Skin of body (tissue), 2 donors: ENCODE results near the gene SAMD10. TPM values are rescaled to one million over a fixed set of nuclear protein-coding genes. Genes with fewer than 3 reads are reported as not detected.

Experiments used
- small RNA-seq: library from RNA; depleted of rRNA; stranded (forward); fragments of <200 nt; gene quantifications from one replicate; pipeline ENCODE3, GENCODE V24; 2014; ENCODE audit warnings: low replicate concordance
- total RNA-seq: library from RNA; depleted of rRNA; stranded (reverse); fragments of >200 nt; gene quantifications from one replicate; pipeline ENCODE4 v1.2.3, GENCODE V29; 2014

Gene SAMD10
- total RNA-seq, 1 donor from 2014 or later: 1.6 TPM

Small RNA genes lying within 50 kb of the gene (small RNA-seq; reads per million reads assigned to genes)
- not detected for gene MIR647

Other genes with a start within 250 kb of the SAMD10 start
- gene LIME1, start 243.0 kb downstream of the SAMD10 start, total RNA-seq: 3.7 TPM
- 21.5 TPM for gene SLC2A4RG, start 239.9 kb downstream of the SAMD10 start, total RNA-seq
- 8.3 TPM for gene ZBTB46, start 148.4 kb downstream of the SAMD10 start, total RNA-seq
- not detected for gene ABHD16B, start 118.1 kb downstream of the SAMD10 start, total RNA-seq
- 39.3 TPM for gene TPD52L2, start 114.4 kb downstream of the SAMD10 start, total RNA-seq
- 20.9 TPM for gene DNAJC5, start 84.5 kb downstream of the SAMD10 start, total RNA-seq
- 23.0 TPM for gene UCKL1, start 23.2 kb downstream of the SAMD10 start, total RNA-seq
- 9.7 TPM for gene ZNF512B, start 9.7 kb downstream of the SAMD10 start, total RNA-seq
- gene PRPF6, start 1.5 kb upstream of the SAMD10 start, total RNA-seq: 39.9 TPM
- 0.39 TPM for gene C20orf204, start 56.5 kb upstream of the SAMD10 start, total RNA-seq
- gene SOX18, start 70.0 kb upstream of the SAMD10 start, total RNA-seq: 3.7 TPM
- 15.1 TPM for gene TCEA2, start 83.6 kb upstream of the SAMD10 start, total RNA-seq
- 6.6 TPM for gene RGS19, start 99.9 kb upstream of the SAMD10 start, total RNA-seq
- 0.89 TPM for gene OPRL1, start 100.4 kb upstream of the SAMD10 start, total RNA-seq
- 0.39 TPM for gene LKAAEAR1, start 104.8 kb upstream of the SAMD10 start, total RNA-seq
- gene NPBWR2, start 127.9 kb upstream of the SAMD10 start, total RNA-seq: not detected
- gene MYT1, start 184.8 kb upstream of the SAMD10 start, total RNA-seq: 0.20 TPM